ENCODE data around the gene ARMC5.
"Not testable (repeated sequence)": the region's sequence is repeated elsewhere in the genome, so short reads cannot be mapped to it uniquely, and the experiment has no call there.

DNA sequence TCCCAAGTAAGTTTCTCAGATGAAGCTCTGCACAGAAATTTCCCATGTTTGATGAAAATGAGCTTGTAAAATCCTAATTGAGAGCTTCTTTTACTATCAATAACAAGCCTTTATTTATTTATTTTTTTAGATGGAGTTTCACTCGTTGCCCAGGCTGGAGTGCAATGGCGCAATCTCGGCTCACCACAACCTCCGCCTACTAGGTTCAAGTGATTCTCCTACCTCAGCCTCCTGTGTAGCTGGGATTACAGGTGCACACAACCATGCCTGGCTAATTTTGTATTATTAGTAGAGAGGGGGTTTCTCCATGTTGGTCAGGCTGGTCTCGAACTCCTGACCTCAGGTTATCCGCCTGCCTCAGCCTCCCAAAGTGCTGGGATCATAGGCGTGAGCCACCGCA, 44.3 kb downstream of the ARMC5 start:
- TF ChIP-seq CTCF (IDR thresholded peaks at IDR 0.05; ENCODE audit: poor library complexity, severe bottlenecking); REST (IDR thresholded peaks at IDR 0.05; ENCODE audit: borderline replicate concordance); POLR2AphosphoS5 (IDR thresholded peaks at IDR 0.05); EZH2 (IDR thresholded peaks at IDR 0.05; ENCODE audit: borderline replicate concordance, insufficient read depth, low read length, poor library complexity, severe bottlenecking): not testable (repeated sequence)

Measured in neural cell (in vitro differentiated cells).